ENCODE results near the gene TSHZ3. TPM values are rescaled to one million over a fixed set of nuclear protein-coding genes. Genes with fewer than 3 reads are reported as not detected.
A peak's percentile ranks its signal among the peaks of the same experiment; 100 is the strongest.

Gene TSHZ3
- total and polyA plus RNA-seq, 9 of the 15 experiments (the other 6 are each of a cell fraction or from before 2014, with no cell fraction given) = 0.03 to 0.13 (median 0.05) TPM; not detected in 5

DNA sequence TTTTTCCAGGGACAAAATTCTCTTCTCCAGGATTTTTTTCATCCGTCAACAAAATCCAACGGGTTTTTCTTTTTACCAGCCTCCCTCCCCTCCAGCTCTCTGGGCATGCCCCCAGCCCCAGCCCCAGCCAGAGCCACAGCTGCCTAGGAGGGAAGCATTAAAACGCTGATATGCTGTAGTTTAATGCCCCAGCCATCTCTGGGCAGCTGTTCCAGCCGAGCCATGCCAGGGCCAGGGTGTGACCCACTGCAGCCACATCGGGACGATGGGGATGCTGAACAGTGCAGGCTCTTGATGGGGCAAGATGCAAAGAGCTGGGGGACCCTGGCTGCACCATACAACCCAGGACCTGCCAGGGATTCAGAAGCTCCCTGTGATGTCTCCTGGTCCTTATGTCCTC lies 32.1 kb downstream of the TSHZ3 start (continued):
- no peak for TF ChIP-seq PYGO2 (tag; IDR thresholded peaks at IDR 0.05)

DNA sequence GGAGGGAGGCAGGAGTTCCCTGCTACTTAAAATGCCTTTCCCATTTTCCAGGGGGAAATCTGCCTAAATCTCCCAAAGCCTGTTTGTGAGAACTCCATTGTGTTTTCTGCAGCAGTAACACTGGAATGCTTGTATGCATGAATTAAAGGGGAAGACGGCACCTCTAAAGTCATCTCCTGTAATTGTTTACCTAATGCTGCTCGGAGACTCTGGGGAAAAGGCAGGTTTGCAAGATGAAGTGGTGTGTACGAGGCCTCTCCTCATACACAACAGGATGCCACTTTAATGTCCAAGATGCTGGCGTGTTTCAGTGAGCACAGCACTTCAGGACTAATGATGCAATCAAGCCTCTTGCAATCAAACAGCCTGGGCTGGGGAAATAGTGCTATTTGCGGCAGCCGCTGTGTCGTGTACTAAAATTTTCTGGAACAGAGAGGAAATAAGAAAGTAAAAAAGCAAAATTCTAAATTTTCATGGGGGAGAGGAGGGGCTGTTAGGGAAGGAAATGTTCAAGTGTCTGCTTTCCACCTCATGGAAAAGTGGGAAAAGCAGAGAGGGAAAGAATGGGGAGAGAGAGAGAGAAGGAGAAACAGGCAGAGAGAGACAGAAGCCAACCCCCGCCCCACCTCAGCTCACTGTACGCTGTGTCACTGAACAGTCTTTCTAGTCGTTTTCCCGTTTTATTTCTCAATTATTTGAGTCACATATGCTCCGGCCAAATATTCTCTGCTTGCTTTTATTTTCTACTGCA lies 32.9 kb downstream of the TSHZ3 start:
- Histone ChIP-seq H3K9me3 (replicated peaks; ENCODE audit: control insufficient read depth, insufficient read depth, low read depth, low read length) (no peaks in the 10 kb centered on the region), H3K9me1 (ENCODE audit: control insufficient read depth, insufficient read depth, low read length) (no peaks in the 10 kb centered on the region), H2AFZ (ENCODE audit: low read depth, low read length) (no peak overlapping the region), H3K27ac (ENCODE audit: extremely low read depth, low read depth, low read length) (no peak overlapping the region), H3K4me1 (replicated peaks in 1 of 2; ENCODE audit: control insufficient read depth in 2 of 2, insufficient read depth in 2 of 2, low read length in 2 of 2) (no peaks in the 10 kb centered on the region), H3K9ac (ENCODE audit: insufficient read depth in 1 of 2, low read depth in 2 of 2, low read length in 2 of 2) (no peak overlapping the region), H3K4me3 (no peak overlapping the region), H4K20me1 (replicated peaks; ENCODE audit: control insufficient read depth, insufficient read depth, low read length) (no peaks in the 10 kb centered on the region), H3K4me2 (ENCODE audit: insufficient read depth, low read length) (no peak overlapping the region), H3K79me2 (ENCODE audit: control insufficient read depth, insufficient read depth, low read length) (no peaks in the 10 kb centered on the region), H3K27me3 (ENCODE audit: control insufficient read depth in 2 of 2, insufficient read depth in 2 of 2, low read length in 2 of 2) (peaks cover 8 to 37% of the 10 kb centered on the region in 2 experiments; a peak in 3 of 5 replicates), H3K36me3 (ENCODE audit: control insufficient read depth, insufficient read depth, low read length) (no peaks in the 10 kb centered on the region)
- BruUV-seq (replicated peaks) = no TSS peak
- POLR2A ChIA-PET = no interaction called here
- WGBS (ENCODE audit: insufficient coverage, low coverage, missing lambda C conversion rate) = 1% methylated on average over 12 of the region's 12 CpGs
- FAIRE-seq = no peak
- intact Hi-C loops (cut with micrococcal nuclease) = no loop called here
- DNase-seq (ENCODE audit: extremely low read depth in 1 of 4, low spot score in 3 of 4) = no peak
- TF ChIP-seq SMARCA5 (IDR thresholded peaks at IDR 0.05) = no peak
- TF ChIP-seq ZNF695 (CRISPR knock-in tag; IDR thresholded peaks at IDR 0.05) = no peak
- peak; percentile 28; the same call in 1 of the 2 replicates for TF ChIP-seq CEBPB (tag; IDR thresholded peaks at IDR 0.05)
- TF ChIP-seq, protein P1, sequence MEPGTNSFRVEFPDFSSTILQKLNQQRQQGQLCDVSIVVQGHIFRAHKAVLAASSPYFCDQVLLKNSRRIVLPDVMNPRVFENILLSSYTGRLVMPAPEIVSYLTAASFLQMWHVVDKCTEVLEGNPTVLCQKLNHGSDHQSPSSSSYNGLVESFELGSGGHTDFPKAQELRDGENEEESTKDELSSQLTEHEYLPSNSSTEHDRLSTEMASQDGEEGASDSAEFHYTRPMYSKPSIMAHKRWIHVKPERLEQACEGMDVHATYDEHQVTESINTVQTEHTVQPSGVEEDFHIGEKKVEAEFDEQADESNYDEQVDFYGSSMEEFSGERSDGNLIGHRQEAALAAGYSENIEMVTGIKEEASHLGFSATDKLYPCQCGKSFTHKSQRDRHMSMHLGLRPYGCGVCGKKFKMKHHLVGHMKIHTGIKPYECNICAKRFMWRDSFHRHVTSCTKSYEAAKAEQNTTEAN (CRISPR knock-in tag; IDR thresholded peaks at IDR 0.05) = no peak
- no peak for TF ChIP-seq CEBPG (CRISPR knock-in tag; IDR thresholded peaks at IDR 0.05)
- TF ChIP-seq CEBPG (tag; conservative IDR thresholded peaks at IDR 0.05 in 1 of 2, IDR thresholded peaks at IDR 0.05 in 1 of 2) = peak in 1 of 2 experiments; percentile 46; a peak in 3 of 4 replicates
- no peak for TF ChIP-seq SNIP1 (IDR thresholded peaks at IDR 0.05; ENCODE audit: low read depth)
- TF ChIP-seq, protein P2, sequence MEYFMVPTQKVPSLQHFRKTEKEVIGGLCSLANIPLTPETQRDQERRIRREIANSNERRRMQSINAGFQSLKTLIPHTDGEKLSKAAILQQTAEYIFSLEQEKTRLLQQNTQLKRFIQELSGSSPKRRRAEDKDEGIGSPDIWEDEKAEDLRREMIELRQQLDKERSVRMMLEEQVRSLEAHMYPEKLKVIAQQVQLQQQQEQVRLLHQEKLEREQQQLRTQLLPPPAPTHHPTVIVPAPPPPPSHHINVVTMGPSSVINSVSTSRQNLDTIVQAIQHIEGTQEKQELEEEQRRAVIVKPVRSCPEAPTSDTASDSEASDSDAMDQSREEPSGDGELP (CRISPR knock-in tag; IDR thresholded peaks at IDR 0.05; ENCODE audit: borderline replicate concordance) = no peak
- TF ChIP-seq RBBP5 (IDR thresholded peaks at IDR 0.05; ENCODE audit: borderline replicate concordance, insufficient read depth, low read length, poor library complexity, severe bottlenecking) = no peak
- TF ChIP-seq SPI1 (IDR thresholded peaks at IDR 0.05; ENCODE audit: borderline replicate concordance, low read depth, low read length) = no peak
- TF ChIP-seq, protein P3, sequence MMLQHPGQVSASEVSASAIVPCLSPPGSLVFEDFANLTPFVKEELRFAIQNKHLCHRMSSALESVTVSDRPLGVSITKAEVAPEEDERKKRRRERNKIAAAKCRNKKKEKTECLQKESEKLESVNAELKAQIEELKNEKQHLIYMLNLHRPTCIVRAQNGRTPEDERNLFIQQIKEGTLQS (IDR thresholded peaks at IDR 0.05) = peak; percentile 30; the same call in 1 of the 2 replicates
- TF ChIP-seq, protein P3 (CRISPR knock-in tag; conservative IDR thresholded peaks at IDR 0.05) = no peak
- in situ Hi-C loops (cut with MboI) = no loop called here
- ATAC-seq = no peak
- CTCF ChIA-PET (ENCODE audit: low intra/inter-chr PET ratio) = interaction anchor here (0.6 kb wide), 1 partner anchor 27 kb away, joined by 4 read pairs; no protein-coding TSS in a partner anchor

Measured in K562 (cell line).